ENCODE results near the gene RALGAPB.

Gene RALGAPB

DNA sequence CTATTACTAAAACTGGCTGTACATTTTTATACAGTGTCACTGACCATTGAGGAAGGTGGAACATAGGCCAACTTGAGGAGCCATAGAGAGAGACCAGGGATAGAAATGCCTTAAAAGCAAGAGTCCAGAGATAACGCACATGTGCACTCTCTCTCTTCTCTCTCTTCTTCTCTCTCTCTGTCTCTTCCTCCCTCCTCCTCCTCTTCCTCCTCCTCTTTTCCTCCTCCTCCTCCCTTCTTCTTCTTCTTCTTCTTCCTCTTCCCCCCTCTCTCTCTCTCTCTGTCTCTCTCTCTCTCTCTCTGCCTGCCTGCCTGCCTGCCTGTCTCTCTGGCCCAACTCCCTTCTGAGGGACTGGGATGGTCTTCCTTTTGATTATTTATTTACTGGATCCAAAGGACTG, 92.0 kb downstream of the RALGAPB start:
- Histone ChIP-seq H3K9me3 (no peaks in the 10 kb centered on the region), H3K27ac (no peak overlapping the region), H3K27me3 (no peaks in the 10 kb centered on the region), H3K4me3 (no peak overlapping the region), H3K36me3 (peaks cover 49 to 84% (median 60%) of the 10 kb centered on the region in 3 donors), H3K4me1 (no peaks in the 10 kb centered on the region)
- TF ChIP-seq, protein P1, sequence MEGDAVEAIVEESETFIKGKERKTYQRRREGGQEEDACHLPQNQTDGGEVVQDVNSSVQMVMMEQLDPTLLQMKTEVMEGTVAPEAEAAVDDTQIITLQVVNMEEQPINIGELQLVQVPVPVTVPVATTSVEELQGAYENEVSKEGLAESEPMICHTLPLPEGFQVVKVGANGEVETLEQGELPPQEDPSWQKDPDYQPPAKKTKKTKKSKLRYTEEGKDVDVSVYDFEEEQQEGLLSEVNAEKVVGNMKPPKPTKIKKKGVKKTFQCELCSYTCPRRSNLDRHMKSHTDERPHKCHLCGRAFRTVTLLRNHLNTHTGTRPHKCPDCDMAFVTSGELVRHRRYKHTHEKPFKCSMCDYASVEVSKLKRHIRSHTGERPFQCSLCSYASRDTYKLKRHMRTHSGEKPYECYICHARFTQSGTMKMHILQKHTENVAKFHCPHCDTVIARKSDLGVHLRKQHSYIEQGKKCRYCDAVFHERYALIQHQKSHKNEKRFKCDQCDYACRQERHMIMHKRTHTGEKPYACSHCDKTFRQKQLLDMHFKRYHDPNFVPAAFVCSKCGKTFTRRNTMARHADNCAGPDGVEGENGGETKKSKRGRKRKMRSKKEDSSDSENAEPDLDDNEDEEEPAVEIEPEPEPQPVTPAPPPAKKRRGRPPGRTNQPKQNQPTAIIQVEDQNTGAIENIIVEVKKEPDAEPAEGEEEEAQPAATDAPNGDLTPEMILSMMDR (IDR thresholded peaks at IDR 0.05): no peak
- no peak for DNase-seq
- intact Hi-C loops (cut with DNase I; ENCODE audit: low total_unique reads): no loop called here

DNA sequence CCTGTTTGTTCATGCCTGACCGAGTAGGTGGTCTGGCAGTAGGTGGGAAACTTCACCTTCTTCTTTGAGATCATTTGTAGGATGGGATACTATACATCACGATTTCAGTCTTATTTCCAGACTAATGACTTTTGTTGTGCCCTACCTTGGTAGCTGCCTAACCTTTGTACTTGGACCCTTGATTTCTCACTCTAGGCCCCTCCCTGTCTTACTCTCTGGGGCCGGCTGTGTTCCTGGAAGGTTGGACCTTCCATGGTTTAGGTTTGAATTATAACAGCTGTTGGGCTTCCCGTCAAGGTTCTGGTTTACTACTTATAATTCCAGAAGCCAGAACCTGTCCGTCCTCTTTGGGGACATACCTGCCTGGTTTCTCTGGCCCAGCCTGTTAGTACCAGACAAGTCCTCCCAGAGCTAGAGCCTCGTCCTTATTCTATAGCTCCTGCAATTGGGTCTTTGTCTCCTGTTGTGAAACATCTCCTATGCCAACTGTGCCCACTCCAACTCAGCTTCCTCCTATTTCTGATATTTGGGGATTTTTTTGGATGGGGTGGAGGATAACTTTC, 93.5 kb downstream of the RALGAPB start:
- no peak overlapping the region for H3K4me3 ChIP-seq
- H3K9me3 ChIP-seq: no peaks in the 10 kb centered on the region
- H3K27ac ChIP-seq: no peak overlapping the region
- TF ChIP-seq, protein P1 (IDR thresholded peaks at IDR 0.05): no peak
- no peak for DNase-seq
- H3K4me1 ChIP-seq: no peaks in the 10 kb centered on the region
- H3K36me3 ChIP-seq: peaks cover 56 to 85% (median 58%) of the 10 kb centered on the region in 3 donors
- intact Hi-C loops (cut with DNase I; ENCODE audit: low total_unique reads): no loop called here
- H3K27me3 ChIP-seq: no peaks in the 10 kb centered on the region

DNA sequence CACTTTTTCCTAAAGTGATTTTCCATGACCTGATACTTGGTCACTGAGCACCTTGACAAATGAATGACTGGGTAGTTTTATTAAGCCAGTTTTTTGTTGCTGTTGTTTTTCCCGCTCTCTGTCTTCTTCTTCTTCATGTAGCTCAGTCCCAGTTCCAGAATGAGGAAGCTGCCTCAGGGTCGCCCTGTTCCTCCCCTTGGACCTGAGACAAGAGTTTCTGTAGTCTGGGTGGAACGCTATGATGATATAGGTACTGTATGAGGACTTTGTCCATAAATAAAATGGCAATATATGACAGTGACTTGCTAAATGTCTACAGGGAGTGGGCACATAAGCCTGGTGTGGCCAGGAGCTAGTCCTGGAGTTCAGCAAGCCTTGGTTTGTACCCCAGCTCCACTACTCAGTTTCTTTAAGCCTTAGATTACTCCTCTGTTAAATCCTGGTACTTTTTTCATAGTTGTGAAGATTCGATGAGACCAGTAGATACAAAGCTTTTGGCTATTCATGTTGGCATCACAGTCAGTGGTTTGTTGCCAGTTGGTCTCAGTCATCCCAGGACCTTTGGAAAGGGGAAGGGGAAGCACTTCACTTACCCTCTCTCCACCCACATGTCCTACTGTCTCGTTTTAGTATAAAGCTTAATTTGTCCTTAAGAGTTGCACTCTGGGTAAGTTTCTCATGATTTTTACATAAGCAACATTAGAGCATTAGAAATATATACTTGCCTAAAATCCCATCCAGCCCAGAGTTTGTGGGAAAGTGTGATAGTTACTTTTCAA, 97.3 kb downstream of the RALGAPB start:
- Histone ChIP-seq H3K27ac (no peak overlapping the region), H3K27me3 (no peaks in the 10 kb centered on the region), H3K4me3 (no peak overlapping the region), H3K9me3 (no peaks in the 10 kb centered on the region), H3K36me3 (peaks cover 60 to 86% (median 66%) of the 10 kb centered on the region in 3 donors), H3K4me1 (no peaks in the 10 kb centered on the region)
- intact Hi-C loops (cut with DNase I; ENCODE audit: low total_unique reads): no loop called here
- TF ChIP-seq, protein P1 (IDR thresholded peaks at IDR 0.05): no peak
- no peak for DNase-seq

DNA sequence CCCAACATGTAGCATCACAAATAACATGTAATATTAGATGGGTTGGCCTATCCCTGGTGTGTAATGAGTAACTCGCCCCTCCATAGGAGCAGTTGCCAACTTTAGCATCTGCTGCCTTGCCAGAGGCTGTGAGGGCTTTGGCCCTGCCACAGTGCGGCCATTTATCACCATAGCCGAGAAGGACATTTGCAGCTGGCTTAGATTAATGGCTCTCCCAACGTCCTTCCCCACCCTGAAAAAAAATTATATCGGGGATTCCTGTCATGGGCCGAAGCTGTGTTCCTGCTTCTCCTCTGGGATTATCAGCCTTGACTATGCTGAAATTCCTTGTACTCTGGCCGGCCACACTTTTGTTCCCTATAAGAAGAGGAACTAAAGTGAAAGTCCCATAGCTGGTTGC, 100.8 kb downstream of the RALGAPB start:
- intact Hi-C loops (cut with DNase I; ENCODE audit: low total_unique reads): no loop called here
- DNase-seq: no peak
- no peaks in the 10 kb centered on the region for H3K4me1 ChIP-seq
- no peaks in the 10 kb centered on the region for H3K9me3 ChIP-seq
- H3K27ac ChIP-seq: no peak overlapping the region
- H3K27me3 ChIP-seq: no peaks in the 10 kb centered on the region
- no peak overlapping the region for H3K4me3 ChIP-seq
- TF ChIP-seq, protein P1 (IDR thresholded peaks at IDR 0.05): no peak
- H3K36me3 ChIP-seq: peaks cover 52 to 87% (median 68%) of the 10 kb centered on the region in 3 donors

DNA sequence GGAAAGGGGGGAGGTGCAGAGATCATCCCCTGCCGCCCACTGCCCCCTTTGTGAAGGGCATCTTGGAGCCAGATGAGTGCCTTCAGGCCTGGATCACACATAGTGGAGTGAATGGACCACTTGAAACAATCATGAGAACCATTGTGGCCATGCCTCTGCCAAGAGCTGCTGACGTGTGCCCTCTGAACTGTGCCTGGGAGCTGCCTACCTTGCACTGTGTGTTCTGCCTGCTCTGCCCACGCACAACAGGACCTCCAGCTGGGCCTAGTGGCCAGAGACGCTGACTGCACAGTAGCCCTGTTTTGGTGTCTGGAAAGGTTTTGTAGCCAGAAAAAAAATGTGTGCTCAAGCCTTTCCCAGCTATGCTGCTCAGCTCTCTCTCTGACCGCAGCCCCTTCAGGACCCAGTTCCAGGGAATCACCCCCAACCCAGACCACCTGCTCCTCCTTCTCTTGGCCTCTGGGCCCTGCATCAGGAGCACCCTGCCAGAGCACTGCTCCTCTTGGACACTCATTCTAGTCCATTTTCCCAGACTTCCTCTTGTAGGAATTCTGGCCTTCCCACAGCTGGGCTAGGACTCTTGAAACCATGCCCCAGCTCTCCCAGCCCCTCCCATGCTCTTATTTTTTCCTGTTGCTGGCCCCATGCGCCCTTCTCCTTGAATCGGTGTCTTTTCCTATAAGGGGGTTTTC, 106.7 kb downstream of the RALGAPB start:
- Histone ChIP-seq H3K27me3 (peaks cover 0 to 7% of the 10 kb centered on the region in 2 donors), H3K4me1 (peaks cover 0 to 10% (median 4%) of the 10 kb centered on the region in 4 donors), H3K9me3 (no peaks in the 10 kb centered on the region), H3K36me3 (peaks cover 17 to 30% (median 30%) of the 10 kb centered on the region in 3 donors), H3K27ac (no peak overlapping the region), H3K4me3 (no peak overlapping the region)
- intact Hi-C loops (cut with DNase I; ENCODE audit: low total_unique reads): no loop called here
- no peak for DNase-seq
- TF ChIP-seq, protein P1 (IDR thresholded peaks at IDR 0.05): no peak
